AG04449 (cell line): ENCODE measurements around the gene ZSCAN5A.
"Not testable (repeated sequence)": the region's sequence is repeated elsewhere in the genome, so short reads cannot be mapped to it uniquely, and the experiment has no call there.

ENCODE experiments used
- CTCF ChIA-PET: fragments of 350-600 bp; formaldehyde crosslinking; extraction: SDS; loops from one replicate; lab custom pipeline; 2021; ENCODE audit warnings: antibody characterized with exemption; lab: Yijun Ruan, JAX
- POLR2A ChIA-PET: fragments of 400-600, 350-600 bp; formaldehyde crosslinking; extraction: SDS; loops from one replicate; lab custom pipeline; 2020; ENCODE audit warnings: antibody characterized with exemption, inconsistent platforms; lab: Yijun Ruan, JAX
- DNase-seq: peaks from one replicate; pipeline ENCODE4 v3.0.0-alpha.2; 2010; ENCODE audit warnings: low read depth, low spot score
- H3K4me3 ChIP-seq: 2 replicates; pipeline ENCODE4 v1.5.1; 2011; ENCODE audit warnings: low read depth, mild to moderate bottlenecking, control low read depth, low read length
- CTCF ChIP-seq: IDR thresholded peaks from one replicate; pipeline ENCODE4 v1.5.1; 2011; ENCODE audit warnings: mild to moderate bottlenecking, moderate library complexity, low read length, control low read depth, inconsistent platforms; ENCODE audit not compliant: insufficient read depth; ENCODE audit errors: missing control alignments

The ZSCAN5A gene

DNA sequence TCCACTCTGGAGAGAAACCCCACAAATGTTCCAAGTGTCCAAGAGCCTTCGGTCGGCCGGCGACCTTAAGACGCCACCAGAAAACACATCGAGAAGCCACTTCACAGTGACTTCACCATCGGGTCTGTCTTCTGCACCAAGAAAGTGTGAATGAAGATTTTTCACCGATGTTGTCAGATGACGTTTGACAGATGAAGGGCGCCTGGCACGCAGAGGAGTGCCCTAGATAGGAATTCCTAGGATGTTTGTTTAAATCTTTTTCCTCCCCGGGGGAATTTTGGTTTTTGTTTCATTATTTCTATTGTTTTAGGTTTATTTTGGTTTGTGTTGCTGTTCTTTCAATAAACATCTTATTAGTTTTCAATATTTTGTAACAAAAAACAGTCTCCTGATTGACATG, 105.5 kb downstream of the ZSCAN5A start:
- ChIA-PET POLR2A (no interaction called here), CTCF (no interaction called here)
- no peak for DNase-seq
- H3K4me3 ChIP-seq: no peak overlapping the region
- TF ChIP-seq CTCF: no peak

DNA sequence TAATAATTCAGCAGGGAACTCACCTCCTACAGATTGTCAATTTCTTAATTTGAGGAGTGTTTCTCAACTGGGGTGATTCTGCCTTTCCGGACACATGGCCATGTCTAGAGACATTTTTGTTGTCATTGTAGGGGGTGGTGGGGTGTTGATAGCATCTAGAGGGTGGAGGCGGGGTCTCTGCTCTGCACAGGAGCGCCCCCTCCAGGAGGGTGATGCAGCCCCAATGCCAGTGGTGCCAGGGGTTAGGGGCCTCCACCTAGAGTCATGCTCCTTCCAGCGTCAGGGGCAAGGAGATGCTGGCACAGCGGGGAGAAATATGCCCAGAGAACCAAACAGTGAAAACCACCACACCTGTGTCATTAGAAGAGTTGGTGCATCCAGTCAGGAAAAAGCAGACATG, 107.1 kb downstream of the ZSCAN5A start:
- POLR2A ChIA-PET, CTCF ChIA-PET, DNase-seq, H3K4me3 ChIP-seq: not testable (repeated sequence)

GRCh38 chr19:56201973-56202372, 112.7 kb downstream of the ZSCAN5A start, which contains the start of gene ZSCAN5C:
ZSCAN5C (plus strand) TSS chr19:56202273; CDS start chr19:56205914, 3,641 bp downstream.
- no peak for DNase-seq
- no peak for TF ChIP-seq CTCF
- ChIA-PET POLR2A (no interaction called here), CTCF (no interaction called here)
- no peak within 1 kb of the TSS for H3K4me3 ChIP-seq

DNA sequence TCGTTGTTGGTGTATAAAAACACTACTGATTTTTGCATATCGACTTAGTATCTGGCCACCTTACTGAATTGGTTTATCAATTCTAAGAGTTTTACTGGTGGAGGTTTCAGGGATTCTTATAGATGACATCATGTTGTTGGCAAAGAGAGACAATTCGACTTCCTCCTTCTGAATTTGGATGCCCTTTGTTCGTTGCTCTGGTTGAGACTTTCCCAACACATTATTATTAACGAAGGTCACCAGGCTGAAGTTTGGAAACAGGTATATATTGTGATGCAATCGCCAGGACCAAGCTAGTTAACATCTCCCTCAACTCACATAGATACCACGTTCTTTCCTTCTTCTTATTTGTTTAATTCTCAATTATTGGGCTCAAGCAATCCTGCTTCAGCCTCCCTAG, 115.0 kb downstream of the ZSCAN5A start:
- DNase-seq: no peak
- no peak for TF ChIP-seq CTCF
- POLR2A ChIA-PET: no interaction called here
- CTCF ChIA-PET: no interaction called here
- no peak overlapping the region for H3K4me3 ChIP-seq

- H3K4me3 ChIP-seq, CTCF ChIA-PET, POLR2A ChIA-PET, DNase-seq: not testable (repeated sequence)
Observed at GRCh38 chr19:56197646-56198045, 117.0 kb downstream of the ZSCAN5A start, which contains the start of gene ZSCAN5B. ZSCAN5B (minus strand) TSS chr19:56197783; CDS start chr19:56193052, 4,731 bp downstream.

DNA sequence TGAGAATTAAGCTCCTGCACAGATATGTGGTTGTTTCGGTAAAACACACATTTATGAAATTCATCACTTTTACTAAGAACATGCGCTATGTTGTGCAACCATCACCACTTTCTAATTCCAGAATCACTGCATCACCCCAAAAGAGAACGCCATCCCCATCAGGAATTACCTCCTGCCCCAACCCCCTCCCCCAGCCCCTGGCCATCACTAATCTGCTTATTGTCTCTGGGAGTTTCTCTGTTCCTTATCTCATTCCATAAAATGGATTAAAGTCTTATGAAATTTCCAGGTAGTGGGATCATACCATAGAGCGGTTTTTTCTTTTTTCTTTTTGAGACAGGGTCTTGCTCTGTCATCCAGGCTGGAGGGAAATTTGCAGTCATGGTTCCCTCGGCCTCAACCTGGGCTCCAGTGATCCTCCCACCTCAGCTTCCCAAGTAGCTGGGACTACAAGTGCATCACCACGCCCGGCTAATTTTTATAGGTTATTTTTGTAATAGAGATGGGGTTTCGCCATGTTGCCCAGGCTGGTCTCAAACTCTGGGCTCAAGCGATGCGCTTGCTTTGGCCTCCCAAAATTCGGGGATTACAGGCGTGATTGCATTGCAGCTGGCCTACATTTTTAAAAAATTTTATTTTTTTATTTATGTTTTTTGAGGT, 120.5 kb downstream of the ZSCAN5A start:
- no peak for DNase-seq
- TF ChIP-seq CTCF: no peak
- ChIA-PET POLR2A (no interaction called here), CTCF (no interaction called here)
- H3K4me3 ChIP-seq: no peak overlapping the region

GRCh38 chr19:56191711-56192110, 122.9 kb downstream of the ZSCAN5A start:
- ChIA-PET POLR2A (no interaction called here), CTCF (no interaction called here)
- no peak overlapping the region for H3K4me3 ChIP-seq
- no peak for TF ChIP-seq CTCF
- no peak for DNase-seq
